Brain microvascular endothelial cell (primary cell): ENCODE measurements around the gene NTN4.
"Not testable (repeated sequence)": the region's sequence is repeated elsewhere in the genome, so short reads cannot be mapped to it uniquely, and the experiment has no call there.

ENCODE experiments used
- DNase-seq: peaks from one replicate; pipeline ENCODE4 v3.0.0-alpha.2; 2020
- H3K27ac ChIP-seq: fragments of 250-450 bp; sonication (Bioruptor Pico); 2 replicates; pipeline ENCODE4 v1.5.1; 2020; ENCODE audit warnings: mild to moderate bottlenecking, moderate library complexity
- H3K27me3 ChIP-seq: fragments of 250-450 bp; sonication (Bioruptor Pico); replicated peaks from 2 replicates; pipeline ENCODE4 v1.5.1; 2020; ENCODE audit warnings: mild to moderate bottlenecking
- H3K36me3 ChIP-seq: fragments of 250-450 bp; sonication (Bioruptor Pico); replicated peaks from 2 replicates; pipeline ENCODE4 v1.5.1; 2020; ENCODE audit warnings: mild to moderate bottlenecking
- H3K4me3 ChIP-seq: 2 replicates; pipeline ENCODE4 v1.5.1; 2011; ENCODE audit warnings: low read depth, mild to moderate bottlenecking, control low read depth, low read length, moderate library complexity
- CTCF ChIP-seq: IDR thresholded peaks from 2 replicates; pipeline ENCODE4 v1.5.1; 2011; ENCODE audit warnings: low read depth, mild to moderate bottlenecking, moderate library complexity, low read length, control low read depth, inconsistent platforms; ENCODE audit errors: missing control alignments
- in situ Hi-C: cut with HindIII; loops from 2 replicates; pipeline ENCODE4 v1.10.0; 2017; ENCODE audit warnings: low sequenced_read_pairs, low pct_ligation_motif_present

The NTN4 gene

GRCh38 chr12:95672166-95672565, 118.4 kb downstream of the NTN4 start:
- H3K27me3 ChIP-seq: no peaks in the 10 kb centered on the region
- TF ChIP-seq CTCF: no peak
- no peak overlapping the region for H3K4me3 ChIP-seq
- H3K27ac ChIP-seq: no peak overlapping the region
- no peaks in the 10 kb centered on the region for H3K36me3 ChIP-seq
- in situ Hi-C loops: no loop called here
- no peak for DNase-seq

GRCh38 chr12:95671265-95671664, 119.3 kb downstream of the NTN4 start:
- in situ Hi-C loops: no loop called here
- no peak for DNase-seq
- H3K27me3 ChIP-seq: no peaks in the 10 kb centered on the region
- no peak for TF ChIP-seq CTCF
- H3K36me3 ChIP-seq: no peaks in the 10 kb centered on the region
- no peak overlapping the region for H3K4me3 ChIP-seq
- no peak overlapping the region for H3K27ac ChIP-seq

GRCh38 chr12:95663525-95663924, 127.0 kb downstream of the NTN4 start:
- in situ Hi-C loops: no loop called here

GRCh38 chr12:95661360-95661759, 129.2 kb downstream of the NTN4 start:
- Histone ChIP-seq H3K27me3 (no peaks in the 10 kb centered on the region), H3K36me3 (peaks cover 10% of the 10 kb centered on the region), H3K4me3 (no peak overlapping the region), H3K27ac (no peak overlapping the region)
- DNase-seq: no peak
- TF ChIP-seq CTCF: no peak
- in situ Hi-C loops: no loop called here

More at GRCh38 chr12:95663525-95663924, 127.0 kb downstream of the NTN4 start:
- TF ChIP-seq CTCF: no peak
- DNase-seq: no peak
- Histone ChIP-seq H3K27me3 (no peaks in the 10 kb centered on the region), H3K4me3 (no peak overlapping the region), H3K27ac (no peak overlapping the region), H3K36me3 (peaks cover 10% of the 10 kb centered on the region)

- Histone ChIP-seq H3K4me3 (no peak overlapping the region), H3K27ac (no peak overlapping the region), H3K27me3 (no peaks in the 10 kb centered on the region), H3K36me3 (peaks cover 8% of the 10 kb centered on the region)
- no peak for DNase-seq
- in situ Hi-C loops: no loop called here
- no peak for TF ChIP-seq CTCF
Measured at GRCh38 chr12:95658386-95658785, 132.2 kb downstream of the NTN4 start.

GRCh38 chr12:95654665-95655064, 135.9 kb downstream of the NTN4 start:
- in situ Hi-C loops: not testable (repeated sequence)

More at GRCh38 chr12:95654665-95655064, 135.9 kb downstream of the NTN4 start:
- not testable (repeated sequence) for H3K27ac ChIP-seq, H3K27me3 ChIP-seq, H3K4me3 ChIP-seq, H3K36me3 ChIP-seq, DNase-seq
